UCSD-AML1 (cell line): Measurements from ENCODE around the gene UPK1A.

Experiments used
- DNase-seq: peaks from one replicate; lab custom pipeline; 2025; ENCODE audit not compliant: unreplicated experiment; lab: John Stamatoyannopoulos, UW

The UPK1A gene

DNA sequence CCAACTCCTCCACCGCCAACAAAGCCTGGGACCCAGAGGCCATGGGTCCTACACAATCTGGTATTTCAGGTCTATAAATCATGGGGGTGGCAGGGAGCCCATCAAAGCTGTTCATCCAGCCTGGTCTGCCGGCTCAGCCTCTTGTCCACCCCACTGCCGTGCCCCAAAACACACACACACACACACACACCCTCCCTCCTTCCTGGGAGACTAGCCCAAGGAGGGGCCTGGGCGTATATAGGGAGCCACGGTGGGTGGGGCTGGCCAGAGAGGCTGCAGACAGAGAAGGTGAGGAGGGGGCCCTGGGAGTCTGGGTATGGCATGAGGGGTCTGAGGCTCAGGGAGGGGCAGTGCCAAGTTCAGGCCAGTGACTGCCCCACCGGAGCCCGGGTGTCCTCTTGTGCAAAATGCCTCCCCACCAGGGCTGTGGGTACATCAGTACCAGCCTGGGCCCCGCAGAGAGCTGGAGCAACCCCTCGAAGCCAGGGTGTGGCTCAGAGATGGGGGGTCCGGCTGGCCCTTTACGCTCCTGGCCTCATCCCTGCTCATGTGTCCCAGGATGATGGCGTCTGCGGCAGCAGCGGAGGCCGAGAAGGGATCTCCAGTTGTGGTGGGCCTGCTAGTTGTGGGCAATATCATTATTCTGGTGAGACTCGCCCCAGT, at the start of gene UPK1A:
UPK1A (plus strand) TSS at position 267 of the 663 bp plus-strand sequence; CDS start at position 563, 296 bp downstream.
- DNase-seq: no peak

DNA sequence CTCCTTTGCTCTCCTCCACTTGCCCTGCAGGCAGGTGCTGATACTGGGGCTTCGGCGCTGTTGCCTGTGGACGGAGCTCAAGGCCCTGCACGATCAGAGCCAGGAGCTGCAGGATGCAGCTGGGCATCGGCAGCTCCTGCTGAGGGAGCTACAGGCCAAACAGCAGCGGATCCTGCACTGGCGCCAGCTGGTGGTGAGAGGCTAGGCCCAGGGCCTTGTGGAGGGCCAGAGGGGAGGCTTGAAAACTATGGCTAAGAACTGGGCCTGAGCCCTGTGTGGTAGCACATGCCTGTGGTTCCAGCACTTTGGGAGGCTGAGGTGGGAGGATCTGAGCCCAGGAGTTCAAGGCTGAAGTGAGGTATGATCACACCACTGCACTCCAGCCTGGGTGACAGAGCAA, 47.5 kb upstream of the UPK1A start:
- DNase-seq: no peak

DNA sequence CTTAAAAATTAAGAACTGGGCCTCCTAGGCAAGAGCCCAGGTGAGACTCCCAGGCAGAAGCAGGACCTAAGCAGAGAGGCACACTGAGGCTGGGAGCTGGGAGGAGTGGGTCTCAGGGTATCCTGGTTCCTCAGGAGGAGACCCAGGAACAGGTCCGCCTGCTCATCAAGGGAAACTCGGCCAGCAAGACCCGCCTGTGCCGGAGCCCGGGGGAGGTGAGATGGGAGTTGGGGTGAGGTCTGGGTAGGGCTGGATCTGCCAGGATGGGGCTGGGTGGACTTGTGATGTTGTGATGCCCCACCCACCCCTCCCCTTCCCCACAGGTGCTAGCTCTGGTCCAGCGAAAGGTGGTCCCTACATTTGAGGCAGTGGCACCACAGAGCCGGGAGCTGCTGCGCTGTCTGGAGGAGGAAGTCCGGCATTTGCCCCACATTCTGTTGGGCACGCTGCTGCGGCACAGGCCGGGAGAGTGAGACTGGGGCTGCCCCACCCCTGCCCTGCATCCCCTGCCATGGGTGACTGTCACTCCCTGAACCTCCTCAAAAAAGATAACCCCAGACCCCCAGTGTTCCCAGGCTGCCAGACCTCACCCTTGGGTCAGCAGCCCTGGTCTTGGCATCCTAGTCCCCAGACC, 46.9 kb upstream of the UPK1A start:
- no peak for DNase-seq

DNA sequence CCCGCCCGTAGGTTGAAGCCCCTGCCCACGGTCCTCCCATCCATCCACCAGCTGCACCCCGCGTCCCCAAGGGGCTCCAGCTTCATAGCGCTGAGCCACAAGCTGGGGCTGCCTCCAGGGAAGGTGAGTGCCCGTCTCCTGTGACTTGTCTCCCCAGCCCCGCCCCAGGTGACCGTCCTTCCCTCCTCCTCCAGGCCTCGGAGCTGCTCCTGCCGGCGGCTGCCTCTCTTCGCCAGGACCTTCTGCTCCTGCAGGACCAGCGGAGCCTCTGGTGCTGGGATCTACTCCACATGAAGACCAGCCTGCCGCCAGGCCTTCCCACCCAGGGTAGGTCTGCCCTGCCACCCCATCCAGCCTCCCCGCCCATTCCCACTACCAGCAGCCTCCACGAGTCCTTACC, 46.3 kb upstream of the UPK1A start:
- DNase-seq: no peak

DNA sequence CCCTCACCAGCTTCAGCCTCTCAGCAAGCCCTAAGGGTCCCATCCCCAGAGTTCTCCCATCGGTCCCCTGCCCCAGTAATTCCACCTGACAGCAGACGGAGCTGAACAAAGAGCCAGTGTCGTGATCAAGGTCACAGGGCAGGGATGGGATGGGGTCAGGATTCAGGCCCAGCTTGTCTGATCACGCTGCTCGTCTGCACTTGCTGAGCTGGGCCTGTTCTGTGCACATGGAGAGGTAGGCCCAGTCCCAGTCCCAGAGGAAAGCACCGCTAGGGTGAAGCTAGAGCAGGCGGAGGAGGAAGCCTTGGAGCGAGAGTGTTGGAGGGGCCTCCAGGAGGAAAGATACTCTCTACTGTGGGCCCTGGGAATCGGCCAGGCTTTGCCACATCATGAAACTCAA, 44.6 kb upstream of the UPK1A start:
- no peak for DNase-seq

DNA sequence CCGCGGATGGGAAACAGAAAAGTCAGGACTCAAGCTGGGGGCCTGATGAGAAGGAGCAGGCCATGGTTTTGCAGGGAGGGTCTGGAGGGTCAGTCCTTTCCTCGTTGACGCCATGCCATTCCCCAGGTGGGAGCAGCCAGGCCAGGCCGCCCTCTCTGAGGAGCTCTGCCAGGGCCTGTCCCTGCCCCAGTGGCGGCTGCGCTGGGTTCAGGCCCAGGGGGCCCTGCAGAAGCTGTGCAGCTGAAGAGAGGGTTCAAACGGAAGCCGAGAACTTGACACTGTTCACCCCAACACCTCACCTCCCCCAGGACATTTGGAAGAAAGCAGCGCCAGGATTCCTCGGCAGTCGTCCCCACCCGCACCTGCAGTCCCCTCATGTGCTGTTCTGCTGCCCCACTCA, 43.6 kb upstream of the UPK1A start:
- no peak for DNase-seq

DNA sequence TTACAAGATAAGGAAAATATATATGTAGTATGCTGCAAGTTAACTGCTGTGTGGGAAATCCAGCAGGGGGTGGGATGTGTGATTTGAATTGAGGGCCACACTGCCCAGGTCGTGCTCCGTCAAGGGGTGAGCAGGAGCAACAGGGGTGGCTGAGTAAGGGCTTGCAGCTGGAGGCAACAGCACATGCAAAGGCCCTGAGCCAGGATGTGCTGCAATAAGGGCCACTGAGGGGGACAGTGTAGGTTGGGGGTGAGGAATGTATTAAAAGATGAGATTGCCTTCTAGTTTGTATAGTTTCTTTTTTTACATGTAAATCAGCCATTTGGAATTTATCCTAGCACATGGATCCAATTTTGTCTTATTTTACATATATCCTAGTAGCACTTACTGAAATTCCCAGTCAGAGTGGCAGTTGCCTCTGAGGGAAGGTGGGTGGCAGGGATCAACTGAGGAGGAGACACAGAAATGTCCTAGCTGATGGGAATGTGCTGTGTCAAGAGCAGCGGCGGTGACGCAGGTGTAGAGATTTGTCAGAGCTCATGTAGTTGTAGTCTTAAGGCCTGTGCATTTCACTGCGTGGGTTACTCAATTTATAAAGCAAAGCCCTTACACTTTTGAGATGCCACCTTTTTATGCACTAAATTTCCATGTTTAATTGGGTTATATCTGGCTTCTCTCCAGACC, 42.8 kb upstream of the UPK1A start:
- no peak for DNase-seq

DNA sequence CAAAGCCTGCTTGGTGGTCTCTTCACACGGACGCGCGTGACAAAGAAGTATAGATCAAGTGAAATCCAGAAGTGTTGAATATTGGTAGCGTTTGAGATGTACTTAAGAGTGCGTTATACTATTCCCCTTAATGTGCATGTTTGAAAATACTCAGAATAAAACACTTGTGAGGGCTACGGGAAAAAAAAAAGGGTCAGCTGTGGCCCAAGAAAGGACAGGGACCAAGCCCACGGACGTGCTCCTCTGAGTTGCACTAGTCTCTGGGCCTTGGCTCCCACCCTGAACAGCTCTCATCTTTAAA, 38.1 kb upstream of the UPK1A start:
- DNase-seq: no peak

DNA sequence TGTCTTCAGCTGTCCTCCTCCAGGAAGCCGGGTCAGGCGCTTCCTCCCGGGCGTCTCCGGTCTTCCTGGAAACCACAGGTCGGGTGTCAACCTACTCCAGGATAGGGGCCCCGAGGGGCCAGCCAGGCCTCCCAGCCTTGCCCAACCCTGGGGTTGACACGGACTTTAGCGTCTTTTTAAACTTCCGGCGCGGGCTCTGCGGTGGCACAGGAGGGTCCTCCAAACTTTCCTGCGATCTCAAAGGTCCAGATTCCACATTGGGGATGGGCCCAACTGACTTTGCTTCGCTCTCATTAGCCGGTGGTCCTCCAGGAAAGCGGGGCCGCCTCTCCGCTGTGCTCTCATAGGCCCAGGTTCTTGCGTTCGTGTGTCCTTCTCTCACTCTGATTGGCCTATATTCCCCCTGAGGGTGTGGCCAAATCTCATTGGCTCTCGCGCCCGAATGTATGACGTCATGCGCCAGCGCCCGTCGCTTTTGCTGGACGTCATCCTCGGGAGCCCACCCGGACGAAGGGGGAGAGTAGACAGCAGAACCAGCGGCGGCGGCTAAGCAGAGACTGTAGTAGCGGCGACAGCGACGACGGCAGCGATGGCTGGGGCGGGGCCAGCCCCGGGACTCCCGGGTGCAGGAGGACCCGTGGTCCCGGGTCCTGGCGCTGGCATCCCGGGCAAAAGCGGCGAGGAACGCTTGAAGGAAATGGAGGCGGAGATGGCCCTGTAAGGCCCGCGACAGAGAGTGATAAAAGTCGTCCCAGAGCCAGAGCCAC, 37.6 kb upstream of the UPK1A start, which contains the start of gene RBM42:
RBM42 (plus strand) TSS at position 472 of the 767 bp plus-strand sequence; CDS start at position 590, 118 bp downstream.
- peak; percentile 96 for DNase-seq

DNA sequence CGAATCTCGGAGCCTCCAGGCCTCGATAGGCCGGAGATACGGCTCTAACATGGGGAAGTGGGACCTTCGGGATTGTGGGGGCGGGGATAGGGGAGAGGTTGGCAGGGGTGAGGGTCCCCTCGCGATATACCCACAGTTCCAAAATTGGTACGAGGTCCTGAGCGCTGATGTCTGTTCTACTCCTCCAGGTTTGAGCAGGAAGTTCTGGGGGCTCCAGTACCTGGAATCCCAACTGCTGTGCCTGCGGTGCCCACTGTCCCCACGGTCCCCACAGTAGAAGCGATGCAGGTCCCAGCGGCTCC, 37.0 kb upstream of the UPK1A start:
- no peak for DNase-seq

DNA sequence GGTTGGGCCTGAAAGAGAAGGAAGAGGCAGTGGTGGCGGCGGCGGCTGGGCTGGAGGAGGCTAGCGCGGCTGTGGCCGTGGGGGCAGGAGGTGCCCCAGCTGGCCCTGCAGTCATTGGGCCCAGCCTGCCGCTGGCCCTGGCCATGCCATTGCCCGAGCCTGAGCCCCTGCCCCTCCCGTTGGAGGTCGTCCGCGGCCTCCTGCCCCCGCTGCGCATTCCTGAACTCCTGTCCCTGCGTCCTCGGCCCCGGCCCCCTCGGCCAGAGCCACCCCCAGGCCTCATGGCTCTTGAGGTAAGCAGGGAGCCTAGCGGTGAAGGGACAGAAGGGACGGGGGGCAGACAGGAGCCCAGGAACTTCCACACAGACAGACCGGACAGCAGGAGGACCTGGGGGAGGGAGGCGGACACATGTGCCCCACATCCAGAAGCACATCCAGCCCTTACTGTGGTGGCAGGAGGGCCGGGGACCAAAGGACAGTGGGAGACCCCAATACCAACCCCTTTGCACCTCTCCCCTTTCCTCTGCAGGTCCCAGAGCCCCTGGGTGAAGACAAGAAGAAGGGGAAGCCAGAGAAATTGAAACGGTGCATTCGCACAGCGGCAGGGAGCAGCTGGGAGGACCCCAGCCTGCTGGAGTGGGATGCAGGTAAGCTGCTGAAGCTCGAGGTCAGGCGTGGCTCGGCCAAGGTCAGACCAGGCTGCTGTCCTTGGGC, 32.4 kb upstream of the UPK1A start:
- no peak for DNase-seq

DNA sequence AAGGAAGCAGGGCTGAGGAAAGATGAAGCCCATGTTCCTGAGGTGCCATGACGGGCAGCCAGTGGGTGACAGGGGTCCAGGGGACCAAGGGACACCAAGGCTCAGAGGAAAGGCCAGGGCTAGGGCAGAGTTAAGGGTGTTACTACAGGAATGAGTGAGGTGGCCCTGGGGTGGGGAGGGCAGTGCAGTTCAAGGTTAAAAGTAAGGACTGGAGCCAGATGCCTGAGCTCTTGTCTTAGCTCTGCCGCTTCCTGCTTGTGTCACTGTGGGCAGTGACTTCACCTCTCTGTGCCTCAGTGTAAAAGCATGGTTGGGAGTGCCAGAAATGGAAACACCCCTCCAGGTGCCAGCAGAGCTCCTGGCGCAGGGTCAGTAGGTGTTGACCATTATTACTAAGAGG, 29.7 kb upstream of the UPK1A start:
- DNase-seq: no peak

DNA sequence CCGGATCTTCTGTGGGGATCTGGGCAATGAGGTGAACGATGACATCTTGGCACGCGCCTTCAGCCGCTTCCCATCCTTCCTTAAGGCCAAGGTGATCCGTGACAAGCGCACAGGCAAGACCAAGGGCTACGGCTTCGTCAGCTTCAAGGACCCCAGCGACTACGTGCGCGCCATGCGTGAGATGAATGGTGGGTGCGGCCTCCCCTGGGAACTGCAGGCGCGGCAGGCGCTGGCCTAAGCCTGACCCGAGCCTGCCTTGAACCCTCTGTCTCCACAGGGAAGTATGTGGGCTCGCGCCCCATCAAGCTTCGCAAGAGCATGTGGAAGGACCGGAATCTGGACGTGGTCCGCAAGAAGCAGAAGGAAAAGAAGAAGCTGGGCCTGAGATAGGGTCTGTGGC, 29.2 kb upstream of the UPK1A start:
- no peak for DNase-seq

DNA sequence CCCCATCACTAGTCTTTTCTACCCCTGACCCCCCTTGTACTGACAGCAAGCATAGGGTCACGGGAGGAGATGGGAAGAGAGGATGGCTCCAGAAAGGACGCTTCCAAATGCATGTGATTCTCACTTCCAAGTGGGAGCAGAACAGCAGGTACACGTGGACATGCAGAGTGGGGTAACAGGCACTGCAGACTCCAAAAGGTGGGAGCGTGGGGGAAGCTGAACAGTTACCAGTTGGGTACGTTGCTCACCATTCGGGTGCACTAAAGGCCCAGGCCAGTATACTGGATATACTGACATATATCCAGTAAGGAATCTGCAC, 27.0 kb upstream of the UPK1A start:
- DNase-seq: no peak

DNA sequence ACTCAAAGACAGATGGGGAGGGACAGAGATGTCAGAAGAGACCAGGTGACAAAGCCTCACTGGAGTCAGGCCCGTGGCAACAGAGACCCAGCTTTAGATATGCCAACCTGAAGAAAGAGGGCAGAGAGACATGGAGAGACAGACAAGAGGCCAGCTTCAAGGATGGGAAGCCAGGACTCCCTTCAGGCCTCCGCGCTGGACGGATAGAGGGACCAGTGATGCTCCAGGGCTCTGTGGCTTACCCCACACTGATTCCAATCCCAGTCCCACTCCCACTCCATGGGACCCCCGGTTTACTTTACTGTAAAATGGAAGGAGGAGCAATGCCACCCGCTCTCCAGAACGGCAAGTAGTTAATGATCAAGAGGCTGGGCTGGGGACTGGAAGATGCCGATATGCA, 26.5 kb upstream of the UPK1A start:
- DNase-seq: no peak

DNA sequence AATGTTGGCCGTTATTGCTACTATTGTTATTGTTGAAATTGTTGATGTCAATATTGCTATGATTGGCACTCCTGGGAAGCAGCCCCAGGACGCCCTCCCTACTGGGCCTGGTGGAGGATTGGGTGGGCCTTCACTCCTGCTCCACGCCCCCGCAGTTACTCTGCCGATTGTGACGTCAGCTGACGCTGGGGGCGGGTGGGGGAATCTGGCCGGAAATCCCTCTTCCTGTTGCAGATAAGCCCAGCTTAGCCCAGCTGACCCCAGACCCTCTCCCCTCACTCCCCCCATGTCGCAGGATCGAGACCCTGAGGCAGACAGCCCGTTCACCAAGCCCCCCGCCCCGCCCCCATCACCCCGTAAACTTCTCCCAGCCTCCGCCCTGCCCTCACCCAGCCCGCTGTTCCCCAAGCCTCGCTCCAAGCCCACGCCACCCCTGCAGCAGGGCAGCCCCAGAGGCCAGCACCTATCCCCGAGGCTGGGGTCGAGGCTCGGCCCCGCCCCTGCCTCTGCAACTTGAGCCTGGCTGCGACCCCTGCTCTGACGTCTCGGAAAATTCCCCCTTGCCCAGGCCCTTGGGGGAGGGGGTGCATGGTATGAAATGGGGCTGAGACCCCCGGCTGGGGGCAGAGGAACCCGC, 24.7 kb upstream of the UPK1A start, which contains the start of gene ETV2:
ETV2 (plus strand) TSS at position 231 of the 637 bp plus-strand sequence. CDS start 716 bp downstream, outside the sequence.
- DNase-seq: peak; percentile 15

DNA sequence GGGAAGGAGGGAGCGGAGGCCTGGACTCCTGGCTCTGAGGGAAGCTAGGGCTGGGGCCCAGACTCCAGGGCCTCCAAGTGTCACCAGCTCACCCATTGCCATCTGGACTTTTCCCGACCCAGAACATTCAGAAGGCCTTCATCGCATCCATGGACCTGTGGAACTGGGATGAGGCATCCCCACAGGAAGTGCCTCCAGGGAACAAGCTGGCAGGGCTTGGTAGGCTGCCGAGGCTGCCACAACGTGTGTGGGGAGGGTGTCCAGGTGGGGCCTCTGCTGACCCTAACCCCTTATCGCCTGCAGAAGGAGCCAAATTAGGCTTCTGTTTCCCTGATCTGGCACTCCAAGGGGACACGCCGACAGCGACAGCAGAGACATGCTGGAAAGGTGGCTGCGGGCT, 24.0 kb upstream of the UPK1A start:
- DNase-seq: no peak

DNA sequence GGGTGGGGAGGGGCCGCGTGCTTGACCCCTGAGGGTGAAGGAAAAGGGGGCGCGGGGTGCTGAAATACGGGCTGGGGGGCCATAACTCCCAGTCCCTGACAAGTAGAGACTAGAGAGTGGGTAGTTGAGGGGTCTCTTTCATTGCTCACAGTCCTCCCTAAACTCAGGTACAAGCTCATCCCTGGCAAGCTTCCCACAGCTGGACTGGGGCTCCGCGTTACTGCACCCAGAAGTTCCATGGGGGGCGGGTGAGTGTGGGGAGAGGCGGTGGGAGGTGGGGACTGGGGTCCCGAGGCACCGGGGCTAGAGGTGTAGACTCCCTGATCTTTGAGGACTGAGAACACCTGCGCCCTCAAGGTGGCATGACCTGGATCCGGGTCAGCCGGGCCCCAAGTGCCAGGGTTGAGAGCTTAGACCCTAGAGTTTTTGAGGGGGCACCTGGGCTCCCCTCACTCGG, 23.5 kb upstream of the UPK1A start:
- no peak for DNase-seq

DNA sequence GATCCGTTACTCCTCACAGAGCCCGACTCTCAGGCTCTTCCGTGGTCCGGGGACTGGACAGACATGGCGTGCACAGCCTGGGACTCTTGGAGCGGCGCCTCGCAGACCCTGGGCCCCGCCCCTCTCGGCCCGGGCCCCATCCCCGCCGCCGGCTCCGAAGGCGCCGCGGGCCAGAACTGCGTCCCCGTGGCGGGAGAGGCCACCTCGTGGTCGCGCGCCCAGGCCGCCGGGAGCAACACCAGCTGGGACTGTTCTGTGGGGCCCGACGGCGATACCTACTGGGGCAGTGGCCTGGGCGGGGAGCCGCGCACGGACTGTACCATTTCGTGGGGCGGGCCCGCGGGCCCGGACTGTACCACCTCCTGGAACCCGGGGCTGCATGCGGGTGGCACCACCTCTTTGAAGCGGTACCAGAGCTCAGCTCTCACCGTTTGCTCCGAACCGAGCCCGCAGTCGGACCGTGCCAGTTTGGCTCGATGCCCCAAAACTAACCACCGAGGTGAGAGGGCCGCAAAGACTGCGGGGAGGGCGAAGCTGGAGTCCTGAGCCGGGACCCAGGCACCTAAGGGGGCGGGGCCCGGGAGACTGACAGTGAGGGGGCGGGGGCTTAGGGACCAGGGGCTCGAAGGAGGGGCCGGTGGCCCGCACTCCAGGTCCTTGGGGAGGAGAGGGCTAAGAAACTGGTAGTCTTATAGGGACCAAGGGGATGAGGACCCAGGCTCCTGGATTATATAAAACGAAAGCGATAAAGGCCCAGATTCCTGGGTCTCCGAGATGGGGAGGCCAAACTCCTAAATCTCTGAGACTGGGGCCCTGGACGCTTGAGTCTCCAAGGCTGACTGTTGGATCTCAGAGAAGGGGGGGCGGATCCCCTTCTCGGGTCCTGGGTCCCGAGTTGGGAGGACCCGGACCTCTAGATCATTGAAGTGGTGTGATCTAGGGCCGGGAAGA, 22.8 kb upstream of the UPK1A start:
- peak; percentile 89 for DNase-seq
